ENCODE data around the gene CCDC121.

Gene CCDC121, protein sequence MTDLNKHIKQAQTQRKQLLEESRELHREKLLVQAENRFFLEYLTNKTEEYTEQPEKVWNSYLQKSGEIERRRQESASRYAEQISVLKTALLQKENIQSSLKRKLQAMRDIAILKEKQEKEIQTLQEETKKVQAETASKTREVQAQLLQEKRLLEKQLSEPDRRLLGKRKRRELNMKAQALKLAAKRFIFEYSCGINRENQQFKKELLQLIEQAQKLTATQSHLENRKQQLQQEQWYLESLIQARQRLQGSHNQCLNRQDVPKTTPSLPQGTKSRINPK

GRCh38 chr2:27628767-27629709, at the start of gene CCDC121, which contains the start of gene GPN1:
CCDC121 (minus strand) TSS chr2:27629012; CDS start chr2:27627799, 1,213 bp downstream.
GPN1 (plus strand) TSS chr2:27629050; CDS start chr2:27629059, 9 bp downstream.
- DNase-seq, result peak; percentile 95

GRCh38 chr2:27672723-27673486, 44.1 kb upstream of the CCDC121 start:
- no peak for DNase-seq

DNA sequence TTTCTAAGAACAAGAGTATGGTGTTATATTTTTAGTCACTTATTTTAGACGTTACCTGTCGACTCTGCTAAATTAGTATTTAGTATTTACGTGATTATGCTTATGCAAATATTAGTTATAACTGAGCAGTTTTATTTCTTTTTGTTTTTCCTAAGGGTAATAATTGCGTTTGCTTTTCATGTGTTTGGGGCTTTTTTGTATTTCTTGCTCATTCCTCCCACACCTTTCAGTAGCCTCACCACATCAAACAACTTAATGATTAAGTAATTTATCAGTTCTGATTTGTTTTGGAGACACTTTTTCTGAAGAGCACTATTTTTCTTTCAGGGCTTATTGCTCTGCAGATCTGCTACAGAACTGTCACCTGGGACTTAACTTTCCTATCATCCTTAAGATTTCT, 42.4 kb upstream of the CCDC121 start:
- DNase-seq, result no peak

DNA sequence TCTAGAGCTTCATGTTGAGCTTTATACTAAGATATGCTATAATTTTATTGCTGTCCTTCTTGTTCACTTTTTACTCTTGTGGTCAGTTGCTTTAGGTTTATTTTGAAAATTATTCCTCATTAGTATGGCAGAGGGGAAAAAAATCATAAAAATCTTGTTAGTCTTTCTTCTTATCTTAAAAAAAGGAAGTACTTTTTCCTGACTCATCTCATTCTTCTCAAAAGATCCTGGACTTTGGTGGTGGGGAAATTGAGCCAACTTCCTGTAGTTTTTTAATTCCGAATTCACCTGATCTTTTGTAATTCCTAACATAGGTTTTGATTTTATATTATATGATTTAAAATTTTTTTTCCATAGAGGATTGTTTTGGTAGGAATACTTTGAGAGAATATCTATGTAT, 38.6 kb upstream of the CCDC121 start:
- no peak for DNase-seq

DNA sequence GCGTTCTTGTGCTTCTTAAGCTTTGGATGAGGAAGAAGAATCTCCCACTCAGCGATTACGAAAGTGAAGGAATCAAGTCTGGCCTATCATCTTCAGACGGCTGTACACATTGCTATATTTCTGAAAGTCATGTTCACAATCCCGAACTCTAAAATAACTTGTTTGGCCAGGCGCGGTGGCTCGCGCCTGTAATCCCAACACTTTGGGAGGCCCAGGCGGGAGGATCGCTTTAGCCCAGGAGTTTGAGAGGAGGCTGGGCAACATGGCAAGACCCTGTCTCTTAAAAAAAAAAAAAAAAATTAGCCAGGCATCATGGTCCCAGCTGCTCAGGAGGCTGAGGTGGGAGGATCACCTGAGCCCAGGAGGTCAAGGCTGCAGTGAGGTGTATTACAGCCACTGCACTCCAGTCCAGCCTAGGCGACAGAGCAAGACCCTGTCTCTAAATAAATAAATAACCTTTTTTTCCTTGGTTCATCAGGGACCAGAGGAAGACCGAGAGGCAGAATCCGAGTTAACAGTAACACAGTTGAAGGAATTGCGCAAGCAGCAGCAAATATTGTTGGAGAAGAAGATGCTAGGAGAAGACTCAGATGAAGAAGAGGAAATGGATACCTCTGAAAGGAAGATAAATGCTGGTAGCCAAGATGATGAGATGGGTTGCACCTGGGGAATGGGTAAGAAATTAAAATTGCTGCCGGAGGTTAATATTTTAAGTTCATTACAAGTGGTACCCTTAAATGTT, 36.0 kb upstream of the CCDC121 start:
- no peak for DNase-seq

DNA sequence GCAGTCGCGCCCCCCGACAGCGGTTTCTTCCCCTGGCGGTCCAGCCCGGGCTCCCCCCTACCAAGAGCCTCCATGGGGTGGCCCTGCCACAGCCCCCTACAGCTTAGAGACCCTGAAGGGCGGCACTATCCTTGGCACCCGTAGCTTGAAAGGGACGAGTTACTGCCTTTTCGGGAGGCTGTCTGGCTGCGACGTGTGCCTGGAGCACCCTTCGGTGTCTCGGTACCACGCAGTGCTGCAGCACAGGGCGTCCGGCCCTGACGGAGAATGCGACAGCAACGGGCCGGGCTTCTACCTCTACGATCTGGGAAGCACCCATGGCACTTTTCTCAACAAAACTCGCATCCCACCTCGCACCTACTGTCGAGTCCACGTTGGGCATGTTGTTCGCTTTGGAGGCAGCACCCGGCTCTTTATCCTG, 35.4 kb upstream of the CCDC121 start:
- no peak for DNase-seq

GRCh38 chr2:27663285-27664153, 34.7 kb upstream of the CCDC121 start, which contains the start of the genes SLC4A1AP and SUPT7L:
SLC4A1AP (plus strand) TSS chr2:27663889; CDS start chr2:27663915, 26 bp downstream.
SUPT7L (minus strand) TSS chr2:27663614; CDS start chr2:27662192, 1,422 bp downstream.
- peak; percentile 81 for DNase-seq

DNA sequence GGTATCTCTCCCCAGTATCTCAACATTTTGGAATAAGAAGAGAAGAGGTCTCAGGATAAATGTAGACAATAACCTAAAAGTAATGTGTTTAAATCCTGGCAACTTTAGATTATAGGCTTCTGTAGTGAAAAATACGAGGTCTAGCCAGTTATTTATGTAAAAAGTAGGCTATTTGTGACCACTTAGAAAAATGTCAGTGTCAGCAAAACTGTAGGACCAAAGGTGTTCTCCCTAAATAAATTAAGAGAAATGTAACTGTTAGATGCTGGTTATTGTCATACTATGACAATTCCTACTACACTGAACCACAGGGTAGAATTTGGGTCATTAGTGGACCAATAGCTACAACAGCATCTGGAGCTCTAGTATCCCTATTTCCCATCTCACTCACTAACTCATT, 32.6 kb upstream of the CCDC121 start:
- DNase-seq, result no peak

GRCh38 chr2:27655155-27655951, 26.5 kb upstream of the CCDC121 start:
- DNase-seq, result peak; percentile 20

DNA sequence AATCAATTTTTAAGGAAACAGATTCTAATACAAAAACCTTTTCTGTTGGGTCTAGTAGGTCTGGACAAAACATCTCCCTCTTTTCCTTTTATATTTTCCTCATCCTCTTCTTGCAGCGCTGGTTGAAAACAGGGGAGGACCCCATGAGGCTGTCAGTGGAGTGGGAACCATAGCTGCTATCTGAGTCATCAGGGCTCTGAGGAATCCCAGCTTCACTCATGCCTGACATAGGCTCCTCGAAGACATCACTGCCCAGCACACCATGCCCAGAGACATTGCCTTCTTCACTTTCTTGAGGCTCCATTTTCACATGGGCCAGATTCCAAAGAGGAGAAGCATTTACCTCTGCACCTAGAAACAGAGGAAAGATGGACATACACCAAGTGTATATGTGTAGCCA, 24.6 kb upstream of the CCDC121 start:
- DNase-seq, result no peak

GRCh38 chr2:27652790-27653189, 24.0 kb upstream of the CCDC121 start:
- no peak for DNase-seq

- no peak for DNase-seq
Observed at GRCh38 chr2:27652341-27652740, 23.5 kb upstream of the CCDC121 start.

DNA sequence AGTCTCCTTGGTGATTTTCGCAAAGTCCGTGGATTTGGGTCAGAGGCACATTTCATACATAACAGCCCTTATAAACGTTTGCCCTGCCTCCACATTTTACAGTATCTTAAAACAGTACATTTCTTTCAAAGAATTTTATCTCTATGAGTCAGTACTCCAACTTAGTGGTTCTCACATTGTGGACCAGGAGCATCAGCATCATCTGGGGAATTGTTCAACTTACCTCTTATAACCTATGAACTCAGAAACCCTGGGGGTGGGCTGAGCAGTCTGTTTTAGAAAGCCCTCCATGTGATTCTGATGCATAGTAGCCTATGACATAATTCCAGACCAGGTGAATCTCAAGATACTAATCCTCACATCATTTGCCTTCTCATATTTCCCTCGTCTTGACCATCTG, 22.2 kb upstream of the CCDC121 start:
- DNase-seq, result no peak

DNA sequence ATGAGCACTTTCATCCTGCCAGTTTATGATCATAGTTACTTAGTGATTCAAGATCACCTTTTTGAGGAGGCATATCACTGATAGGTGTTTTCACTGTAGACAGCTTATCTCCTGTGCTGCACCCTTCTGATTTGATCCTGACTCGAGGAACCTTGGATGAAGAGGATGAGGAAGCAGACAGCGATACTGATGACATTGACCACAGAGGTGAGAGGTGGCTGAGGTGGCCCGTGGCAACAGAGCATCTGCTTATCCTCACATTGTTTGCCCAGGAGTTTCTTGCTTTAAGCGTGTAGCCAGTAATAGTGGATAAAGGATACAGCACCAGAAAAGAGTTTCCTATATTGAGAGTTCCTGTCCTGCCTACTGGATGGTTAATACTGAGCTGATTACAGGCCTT, 18.9 kb upstream of the CCDC121 start:
- no peak for DNase-seq

DNA sequence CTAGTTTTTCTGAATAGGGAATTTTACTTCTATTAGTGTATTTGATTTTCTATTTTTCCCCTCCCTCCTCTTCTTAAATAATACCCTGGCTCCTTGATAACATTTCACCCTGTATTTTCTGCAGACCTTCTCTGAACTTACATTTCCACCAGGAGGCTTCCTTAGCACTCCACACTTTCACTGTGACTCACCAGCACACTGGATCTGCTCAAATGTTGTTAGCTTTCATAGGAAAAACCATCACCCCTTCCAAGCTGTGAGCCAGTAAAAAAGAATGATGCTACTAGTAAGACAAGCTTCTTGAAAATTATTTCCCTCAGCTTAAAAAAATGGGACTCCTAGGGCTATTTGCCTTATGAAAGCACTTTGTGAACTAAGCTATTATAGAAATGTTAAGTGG, 18.5 kb upstream of the CCDC121 start:
- DNase-seq, result no peak

DNA sequence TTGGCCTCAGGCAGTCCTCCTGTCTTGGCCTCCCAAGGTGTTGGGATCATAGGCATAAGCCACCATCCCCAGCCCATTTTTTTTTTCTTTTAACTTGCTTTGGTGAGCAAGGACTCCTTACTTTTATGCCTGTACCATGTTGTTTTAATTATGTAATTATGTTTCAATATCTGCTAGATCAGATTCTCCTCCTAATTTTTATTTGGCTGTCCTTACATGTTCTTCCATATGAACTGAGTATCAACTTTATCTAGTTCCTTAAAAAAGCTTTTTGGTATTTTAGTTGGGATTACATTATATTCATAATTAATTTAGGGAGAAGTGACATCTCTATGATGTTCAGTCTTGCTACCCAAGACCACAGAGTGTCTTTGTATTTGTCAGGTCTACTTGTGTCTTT, 16.4 kb upstream of the CCDC121 start:
- no peak for DNase-seq

DNA sequence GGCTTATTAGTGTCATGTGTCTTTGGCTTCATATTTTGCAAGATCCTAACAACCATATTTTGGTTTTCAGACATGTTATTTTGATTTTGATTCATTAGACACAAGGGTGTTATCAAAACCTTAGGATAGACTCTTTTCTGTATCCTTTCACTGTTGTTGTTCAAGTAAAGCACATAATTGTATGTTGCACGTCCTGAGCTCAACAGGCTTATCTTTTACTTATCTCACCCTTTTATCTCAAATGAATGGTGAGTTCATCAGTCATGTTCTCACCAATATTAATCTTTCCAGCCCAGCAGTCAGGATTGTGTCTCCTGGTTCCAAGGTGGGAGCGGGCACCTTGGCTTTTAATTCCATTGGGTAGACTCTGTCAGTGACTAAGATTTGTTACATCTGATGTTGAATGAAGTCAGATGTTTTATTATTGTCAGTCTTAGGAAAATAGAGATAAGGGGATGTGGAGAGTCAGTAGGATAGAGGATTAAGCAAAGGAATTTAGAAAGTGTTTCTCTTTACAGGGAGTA, 12.0 kb upstream of the CCDC121 start:
- DNase-seq, result no peak

GRCh38 chr2:27638709-27639108, 9.9 kb upstream of the CCDC121 start:
- peak; percentile 86 for DNase-seq

DNA sequence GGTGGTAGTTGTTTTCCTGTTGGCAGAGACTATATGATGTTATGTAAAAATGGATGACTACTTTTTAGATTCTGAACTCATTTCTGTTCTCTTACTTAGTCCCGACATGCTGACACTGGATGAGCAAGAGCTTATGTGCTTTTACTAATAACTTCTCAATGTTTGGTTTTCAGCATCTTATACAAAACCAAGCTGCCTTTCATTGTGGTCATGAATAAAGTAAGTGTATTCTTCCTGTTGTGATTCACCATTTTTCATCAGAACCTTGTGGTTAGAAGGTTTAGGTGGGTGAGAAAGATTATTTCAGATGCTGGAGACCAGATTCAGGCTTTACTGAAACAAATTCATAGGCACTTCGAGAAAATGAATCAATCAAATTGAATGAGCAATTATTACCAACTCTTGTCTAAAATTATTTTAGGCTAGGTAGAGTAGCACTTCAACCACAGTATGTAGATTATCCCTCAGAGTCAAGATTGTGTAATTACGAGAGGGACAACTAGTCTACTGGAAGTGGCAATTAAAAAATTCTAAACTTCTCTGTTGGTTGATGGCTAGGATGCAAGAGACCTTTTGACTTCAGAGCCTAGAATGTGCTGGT, 9.3 kb upstream of the CCDC121 start:
- peak; percentile 97 for DNase-seq

DNA sequence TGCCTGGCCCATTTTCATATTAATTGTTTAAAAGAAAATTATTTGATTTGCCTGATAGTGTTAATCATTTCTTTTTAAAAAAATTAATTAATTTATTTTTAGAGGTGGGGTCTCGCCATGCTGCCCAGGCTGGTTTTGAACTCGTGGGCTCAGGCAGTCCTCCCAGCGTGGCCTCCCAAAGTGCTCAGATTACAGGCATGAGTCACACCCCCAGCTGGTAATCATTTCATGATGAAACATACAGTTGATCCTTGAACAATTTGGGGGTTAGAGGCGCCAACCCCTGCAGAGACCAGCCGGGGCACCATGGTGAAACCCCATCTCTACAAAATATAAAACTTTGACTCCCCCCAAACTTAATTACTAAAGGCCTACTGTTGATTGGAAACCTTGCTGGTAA, 8.0 kb upstream of the CCDC121 start:
- DNase-seq, result peak; percentile 63

Data from HCEC 1CT (cell line).